Mammary epithelial cell (primary cell): ENCODE results near the gene PRX.

Source experiments
- EZH2 ChIP-seq: IDR thresholded peaks from 2 replicates; pipeline ENCODE4 v1.6.1; 2012; ENCODE audit warnings: low read length, inconsistent platforms, borderline replicate concordance
- TF ChIP-seq, protein P1 (sequence below), 2 donors: IDR thresholded peaks in 1 of 2; conservative IDR thresholded peaks in 1 of 2; 2 replicates each; pipeline ENCODE4 v1.5.1; 2011 to 2012; ENCODE audit warnings: inconsistent platforms in 2 of 2, low read length in 2 of 2, mild to moderate bottlenecking in 2 of 2, control low read depth in 1 of 2, low read depth in 1 of 2; ENCODE audit not compliant: insufficient read depth in 1 of 2; ENCODE audit errors: extremely low read depth in 1 of 2

DNA sequence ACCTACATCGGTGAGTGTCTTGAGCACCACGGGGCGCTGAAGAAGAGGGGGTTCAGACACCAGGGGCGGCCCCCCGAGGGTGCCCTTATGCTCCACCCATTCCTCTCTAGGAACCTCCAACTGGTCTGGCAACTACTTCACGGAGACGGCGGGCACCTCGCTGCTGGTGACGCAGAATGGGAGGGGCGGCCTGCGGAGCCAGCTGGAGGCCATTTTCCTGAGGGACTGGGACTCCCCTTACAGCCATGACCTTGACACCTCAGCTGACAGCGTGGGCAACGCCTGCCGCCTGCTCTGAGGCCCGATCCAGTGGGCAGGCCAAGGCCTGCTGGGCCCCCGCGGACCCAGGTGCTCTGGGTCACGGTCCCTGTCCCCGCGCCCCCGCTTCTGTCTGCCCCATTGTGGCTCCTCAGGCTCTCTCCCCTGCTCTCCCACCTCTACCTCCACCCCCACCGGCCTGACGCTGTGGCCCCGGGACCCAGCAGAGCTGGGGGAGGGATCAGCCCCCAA is 35.2 kb downstream of the PRX start:
- TF ChIP-seq, protein P1, sequence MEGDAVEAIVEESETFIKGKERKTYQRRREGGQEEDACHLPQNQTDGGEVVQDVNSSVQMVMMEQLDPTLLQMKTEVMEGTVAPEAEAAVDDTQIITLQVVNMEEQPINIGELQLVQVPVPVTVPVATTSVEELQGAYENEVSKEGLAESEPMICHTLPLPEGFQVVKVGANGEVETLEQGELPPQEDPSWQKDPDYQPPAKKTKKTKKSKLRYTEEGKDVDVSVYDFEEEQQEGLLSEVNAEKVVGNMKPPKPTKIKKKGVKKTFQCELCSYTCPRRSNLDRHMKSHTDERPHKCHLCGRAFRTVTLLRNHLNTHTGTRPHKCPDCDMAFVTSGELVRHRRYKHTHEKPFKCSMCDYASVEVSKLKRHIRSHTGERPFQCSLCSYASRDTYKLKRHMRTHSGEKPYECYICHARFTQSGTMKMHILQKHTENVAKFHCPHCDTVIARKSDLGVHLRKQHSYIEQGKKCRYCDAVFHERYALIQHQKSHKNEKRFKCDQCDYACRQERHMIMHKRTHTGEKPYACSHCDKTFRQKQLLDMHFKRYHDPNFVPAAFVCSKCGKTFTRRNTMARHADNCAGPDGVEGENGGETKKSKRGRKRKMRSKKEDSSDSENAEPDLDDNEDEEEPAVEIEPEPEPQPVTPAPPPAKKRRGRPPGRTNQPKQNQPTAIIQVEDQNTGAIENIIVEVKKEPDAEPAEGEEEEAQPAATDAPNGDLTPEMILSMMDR (conservative IDR thresholded peaks at IDR 0.05 in 1 of 2, IDR thresholded peaks at IDR 0.05 in 1 of 2; ENCODE audit: extremely low read depth in 1 of 2, insufficient read depth in 1 of 2, low read depth in 1 of 2, low read length in 2 of 2) = no peak
- TF ChIP-seq EZH2 = no peak
